ENCODE data around the gene PTPRE. TPM values are rescaled to one million over a fixed set of nuclear protein-coding genes. Genes with fewer than 3 reads are reported as not detected.

The PTPRE gene
- total RNA-seq, 1 donor from 2014 or later, result 35.7 TPM

GRCh38 chr10:127997271-127997670, 90.4 kb downstream of the PTPRE start:
- intact Hi-C loops (cut with micrococcal nuclease), result no loop called here

GRCh38 chr10:127997937-127998336, 91.0 kb downstream of the PTPRE start:
- intact Hi-C loops (cut with micrococcal nuclease), result no loop called here

GRCh38 chr10:127998501-127999144, 91.7 kb downstream of the PTPRE start:
- intact Hi-C loops (cut with micrococcal nuclease), result no loop called here

- intact Hi-C loops (cut with micrococcal nuclease), result no loop called here
Measured at GRCh38 chr10:127999297-128000129, 92.6 kb downstream of the PTPRE start.

- intact Hi-C loops (cut with micrococcal nuclease), result no loop called here
Measured at GRCh38 chr10:128000471-128001362, 93.8 kb downstream of the PTPRE start.

GRCh38 chr10:128001363-128001745, 94.5 kb downstream of the PTPRE start:
- intact Hi-C loops (cut with micrococcal nuclease), result no loop called here

GRCh38 chr10:128001849-128002248, 94.9 kb downstream of the PTPRE start:
- intact Hi-C loops (cut with micrococcal nuclease), result no loop called here

GRCh38 chr10:128003521-128003920, 96.6 kb downstream of the PTPRE start:
- intact Hi-C loops (cut with micrococcal nuclease), result no loop called here

GRCh38 chr10:128005858-128006257, 99.0 kb downstream of the PTPRE start:
- intact Hi-C loops (cut with micrococcal nuclease), result loop anchor here (1.0 kb wide), 1 partner anchor 47 kb away; no protein-coding TSS in a partner anchor

GRCh38 chr10:128007056-128007455, 100.2 kb downstream of the PTPRE start:
- intact Hi-C loops (cut with micrococcal nuclease), result no loop called here

- intact Hi-C loops (cut with micrococcal nuclease), result no loop called here
Measured at GRCh38 chr10:128007971-128008370, 101.1 kb downstream of the PTPRE start.

- intact Hi-C loops (cut with micrococcal nuclease), result no loop called here
Measured at GRCh38 chr10:128008521-128009250, 101.8 kb downstream of the PTPRE start.

- intact Hi-C loops (cut with micrococcal nuclease), result loop anchor here (5.0 kb wide), 2 partner anchors 292 to 447 kb away; no protein-coding TSS in a partner anchor
Measured at GRCh38 chr10:128009372-128010126, 102.6 kb downstream of the PTPRE start.

- intact Hi-C loops (cut with micrococcal nuclease), result loop anchor here (1.0 to 5.0 kb wide), 11 partner anchors 20 to 449 kb away; no protein-coding TSS in a partner anchor
Measured at GRCh38 chr10:128011059-128011979, 104.4 kb downstream of the PTPRE start.

GRCh38 chr10:128013626-128014025, 106.7 kb downstream of the PTPRE start:
- intact Hi-C loops (cut with micrococcal nuclease), result loop anchor here (5.0 kb wide), 2 partner anchors 296 to 451 kb away; no protein-coding TSS in a partner anchor

GRCh38 chr10:128014236-128014635, 107.3 kb downstream of the PTPRE start:
- intact Hi-C loops (cut with micrococcal nuclease), result loop anchor here (5.0 kb wide), 2 partner anchors 297 to 452 kb away; no protein-coding TSS in a partner anchor

- intact Hi-C loops (cut with micrococcal nuclease), result no loop called here
Measured at GRCh38 chr10:128016423-128017060, 109.6 kb downstream of the PTPRE start.

GRCh38 chr10:128017822-128018221, 110.9 kb downstream of the PTPRE start:
- intact Hi-C loops (cut with micrococcal nuclease), result loop anchor here (1.0 kb wide), 1 partner anchor 29 kb away; no protein-coding TSS in a partner anchor

All from T-helper 1 cell treated with Interleukin-12 subunit alpha and Interleukin-12 subunit beta and Interleukin-4 antibody, amounts not matched to agents 30 ng/mL and 1 ng/mL, for 36 hours (primary cell).